Osteoblast (primary cell): Measurements from ENCODE around the gene OR2AT4. TPM values are rescaled to one million over a fixed set of nuclear protein-coding genes. Genes with fewer than 3 reads are reported as not detected.

Experiments used
- DNase-seq: peaks from one replicate; pipeline ENCODE4 v3.0.0; 2011; ENCODE audit warnings: low spot score, mixed read lengths; ENCODE audit not compliant: insufficient read length; ENCODE audit errors: missing footprints
- H2AFZ ChIP-seq: 2 replicates; pipeline ENCODE4 v1.6.0; 2011; ENCODE audit warnings: mild to moderate bottlenecking, low read length
- H3K27ac ChIP-seq: 2 replicates; pipeline ENCODE4 v1.5.1; 2011; ENCODE audit warnings: mild to moderate bottlenecking, low read depth, low read length, moderate library complexity
- H3K27me3 ChIP-seq: 2 replicates; pipeline ENCODE4 v1.6.0; 2012; ENCODE audit warnings: mild to moderate bottlenecking, control low read depth, inconsistent platforms, low read length, moderate library complexity; ENCODE audit not compliant: insufficient read depth
- H3K36me3 ChIP-seq: 2 replicates; pipeline ENCODE4 v1.5.1; 2011; ENCODE audit warnings: mild to moderate bottlenecking, low read length, control low read depth, moderate library complexity; ENCODE audit not compliant: insufficient read depth
- H3K4me1 ChIP-seq: 2 replicates; pipeline ENCODE4 v1.5.1; 2011; ENCODE audit warnings: mild to moderate bottlenecking, low read length, control low read depth, moderate library complexity; ENCODE audit not compliant: insufficient read depth
- H3K4me2 ChIP-seq: 2 replicates; pipeline ENCODE4 v1.6.0; 2011; ENCODE audit warnings: mild to moderate bottlenecking, low read length; ENCODE audit not compliant: insufficient read depth
- H3K4me3 ChIP-seq: fragments of 200-600 bp; sonication (generic); 3 replicates; pipeline ENCODE4 v1.5.1; 2012; ENCODE audit warnings: mild to moderate bottlenecking, low read length, inconsistent platforms; ENCODE audit not compliant: insufficient read depth
- H3K79me2 ChIP-seq: 2 replicates; pipeline ENCODE4 v1.6.0; 2012; ENCODE audit warnings: mild to moderate bottlenecking, low read length, control low read depth, inconsistent platforms; ENCODE audit not compliant: insufficient read depth
- H3K9me3 ChIP-seq: 2 replicates; pipeline ENCODE4 v1.5.1; 2011; ENCODE audit warnings: low read depth, low read length, control low read depth
- H4K20me1 ChIP-seq: 2 replicates; pipeline ENCODE4 v1.6.0; 2012; ENCODE audit warnings: mild to moderate bottlenecking, low read length, control low read depth; ENCODE audit not compliant: insufficient read depth
- total RNA-seq: library from RNA; depleted of rRNA; stranded (reverse); fragments of >200 nt; gene quantifications from 2 replicates; pipeline ENCODE4 v1.2.3, GENCODE V29; 2012
- TF ChIP-seq, protein P1 (sequence below): IDR thresholded peaks from 2 replicates; pipeline ENCODE4 v1.5.1; 2011; ENCODE audit warnings: mild to moderate bottlenecking, low read depth, low read length, moderate library complexity; ENCODE audit errors: extremely low read depth

Gene OR2AT4
- total RNA-seq, 1 donor = not detected

DNA sequence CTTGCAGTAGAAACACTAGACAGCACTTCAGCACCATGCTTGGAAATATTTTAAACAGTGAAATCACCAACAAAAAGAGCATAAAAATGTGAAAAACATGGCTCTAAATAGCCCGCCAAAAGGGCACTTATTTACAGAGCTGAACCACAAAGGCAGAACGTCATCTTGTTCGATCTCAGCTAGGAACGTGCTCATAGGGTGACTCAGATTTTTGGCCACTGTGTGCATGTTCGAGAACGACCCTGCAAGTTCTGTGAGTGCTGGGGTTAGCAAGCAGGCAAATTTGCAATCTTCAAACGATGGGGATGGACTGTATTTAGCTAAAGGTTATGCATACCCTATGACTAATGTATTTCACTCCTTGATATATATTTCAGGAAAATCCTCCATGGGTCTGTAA, 30.6 kb downstream of the OR2AT4 start:
- Histone ChIP-seq H3K4me3 (no peak overlapping the region), H2AFZ (no peak overlapping the region), H3K36me3 (no peaks in the 10 kb centered on the region), H3K79me2 (no peaks in the 10 kb centered on the region), H3K27me3 (peaks cover 19% of the 10 kb centered on the region), H3K4me1 (peaks cover 5% of the 10 kb centered on the region), H4K20me1 (no peaks in the 10 kb centered on the region), H3K27ac (no peak overlapping the region), H3K4me2 (no peak overlapping the region), H3K9me3 (no peaks in the 10 kb centered on the region)
- DNase-seq = no peak
- TF ChIP-seq, protein P1, sequence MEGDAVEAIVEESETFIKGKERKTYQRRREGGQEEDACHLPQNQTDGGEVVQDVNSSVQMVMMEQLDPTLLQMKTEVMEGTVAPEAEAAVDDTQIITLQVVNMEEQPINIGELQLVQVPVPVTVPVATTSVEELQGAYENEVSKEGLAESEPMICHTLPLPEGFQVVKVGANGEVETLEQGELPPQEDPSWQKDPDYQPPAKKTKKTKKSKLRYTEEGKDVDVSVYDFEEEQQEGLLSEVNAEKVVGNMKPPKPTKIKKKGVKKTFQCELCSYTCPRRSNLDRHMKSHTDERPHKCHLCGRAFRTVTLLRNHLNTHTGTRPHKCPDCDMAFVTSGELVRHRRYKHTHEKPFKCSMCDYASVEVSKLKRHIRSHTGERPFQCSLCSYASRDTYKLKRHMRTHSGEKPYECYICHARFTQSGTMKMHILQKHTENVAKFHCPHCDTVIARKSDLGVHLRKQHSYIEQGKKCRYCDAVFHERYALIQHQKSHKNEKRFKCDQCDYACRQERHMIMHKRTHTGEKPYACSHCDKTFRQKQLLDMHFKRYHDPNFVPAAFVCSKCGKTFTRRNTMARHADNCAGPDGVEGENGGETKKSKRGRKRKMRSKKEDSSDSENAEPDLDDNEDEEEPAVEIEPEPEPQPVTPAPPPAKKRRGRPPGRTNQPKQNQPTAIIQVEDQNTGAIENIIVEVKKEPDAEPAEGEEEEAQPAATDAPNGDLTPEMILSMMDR = no peak

DNA sequence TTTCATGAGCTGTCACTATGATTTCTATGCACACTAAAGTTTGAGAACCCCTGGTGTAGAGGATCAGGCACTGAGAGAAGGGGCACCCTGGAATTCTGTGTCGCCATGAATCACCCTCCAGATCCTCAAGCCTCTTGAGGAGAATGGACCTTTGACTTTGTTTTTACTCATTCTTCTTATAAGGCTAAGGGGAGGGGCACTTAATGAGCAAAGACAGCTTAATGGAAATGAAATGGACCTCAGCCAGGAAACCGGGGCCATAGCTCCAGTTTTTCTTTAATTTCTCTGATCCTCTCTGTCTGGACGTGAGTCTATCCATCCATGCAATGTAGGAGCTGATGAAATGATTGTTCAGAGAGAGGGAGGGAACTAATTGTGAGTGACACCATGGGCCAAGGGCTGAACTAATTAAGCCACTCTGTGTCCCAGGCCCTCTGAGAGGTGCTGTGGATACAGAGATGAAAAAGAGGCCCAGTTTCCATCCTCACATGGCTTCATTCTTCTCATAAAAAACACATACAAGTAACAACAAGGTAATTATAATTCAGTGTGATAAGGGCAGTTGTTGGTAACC, 32.8 kb downstream of the OR2AT4 start:
- TF ChIP-seq, protein P1 = no peak
- no peak overlapping the region for H2AFZ ChIP-seq
- no peak overlapping the region for H3K27ac ChIP-seq
- peaks cover 5% of the 10 kb centered on the region for H3K4me1 ChIP-seq
- no peak for DNase-seq
- H3K4me3 ChIP-seq = no peak overlapping the region
- no peaks in the 10 kb centered on the region for H3K79me2 ChIP-seq
- no peaks in the 10 kb centered on the region for H4K20me1 ChIP-seq
- no peak overlapping the region for H3K4me2 ChIP-seq
- no peaks in the 10 kb centered on the region for H3K36me3 ChIP-seq
- H3K9me3 ChIP-seq = no peaks in the 10 kb centered on the region
- peaks cover 13% of the 10 kb centered on the region for H3K27me3 ChIP-seq

DNA sequence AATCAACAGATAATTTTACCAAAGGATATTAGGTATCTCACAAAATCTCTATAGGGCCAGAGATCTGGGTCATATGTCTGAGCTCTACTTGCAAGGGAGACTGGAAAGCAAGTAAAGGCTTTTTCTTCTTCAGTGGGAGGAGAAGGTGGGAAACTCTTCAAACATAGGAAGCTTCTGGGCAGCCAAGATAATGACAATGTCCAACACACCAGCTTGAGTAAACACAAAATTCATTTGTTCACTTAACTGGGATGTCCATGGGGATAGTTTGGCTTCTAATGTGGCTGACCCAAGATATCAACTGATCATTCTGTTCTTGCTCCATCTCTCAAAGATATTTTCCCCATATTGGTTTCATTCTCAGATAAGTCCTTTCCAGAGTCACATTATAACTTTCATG, 37.4 kb downstream of the OR2AT4 start:
- no peak overlapping the region for H2AFZ ChIP-seq
- no peak for DNase-seq
- no peak overlapping the region for H3K4me2 ChIP-seq
- H3K27ac ChIP-seq = no peak overlapping the region
- H3K9me3 ChIP-seq = no peaks in the 10 kb centered on the region
- TF ChIP-seq, protein P1 = no peak
- H3K4me1 ChIP-seq = no peaks in the 10 kb centered on the region
- no peak overlapping the region for H3K4me3 ChIP-seq
- H4K20me1 ChIP-seq = no peaks in the 10 kb centered on the region
- no peaks in the 10 kb centered on the region for H3K36me3 ChIP-seq
- H3K27me3 ChIP-seq = peaks cover 12% of the 10 kb centered on the region
- no peaks in the 10 kb centered on the region for H3K79me2 ChIP-seq

DNA sequence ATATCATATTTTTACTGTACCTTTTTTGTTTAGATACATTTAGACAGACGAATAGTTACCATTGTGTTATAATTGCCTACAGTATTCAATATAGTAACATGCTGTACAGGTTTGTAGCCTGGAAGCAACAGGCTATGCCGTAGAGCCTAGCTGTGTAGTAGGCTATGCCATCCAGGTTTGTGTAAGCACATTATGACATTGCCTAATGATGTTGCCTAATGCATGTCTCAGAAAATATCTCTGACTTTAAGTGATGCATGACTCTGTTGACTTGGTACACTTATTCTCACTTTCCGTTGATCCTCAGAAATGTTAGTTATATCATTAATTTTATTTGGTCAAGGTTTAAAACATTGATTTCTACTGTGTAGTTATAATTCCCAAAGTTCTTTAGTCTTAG, 39.9 kb downstream of the OR2AT4 start:
- Histone ChIP-seq H3K27me3 (peaks cover 16% of the 10 kb centered on the region), H3K9me3 (peaks cover 9% of the 10 kb centered on the region), H3K4me1 (no peaks in the 10 kb centered on the region), H3K27ac (no peak overlapping the region), H3K4me2 (no peak overlapping the region), H4K20me1 (no peaks in the 10 kb centered on the region), H3K79me2 (no peaks in the 10 kb centered on the region), H2AFZ (no peak overlapping the region), H3K4me3 (no peak overlapping the region), H3K36me3 (no peaks in the 10 kb centered on the region)
- TF ChIP-seq, protein P1 = no peak
- DNase-seq = no peak
